Measurements from ENCODE around the gene CLK2.
A peak's percentile ranks its signal among the peaks of the same experiment; 100 is the strongest.

Gene CLK2

DNA sequence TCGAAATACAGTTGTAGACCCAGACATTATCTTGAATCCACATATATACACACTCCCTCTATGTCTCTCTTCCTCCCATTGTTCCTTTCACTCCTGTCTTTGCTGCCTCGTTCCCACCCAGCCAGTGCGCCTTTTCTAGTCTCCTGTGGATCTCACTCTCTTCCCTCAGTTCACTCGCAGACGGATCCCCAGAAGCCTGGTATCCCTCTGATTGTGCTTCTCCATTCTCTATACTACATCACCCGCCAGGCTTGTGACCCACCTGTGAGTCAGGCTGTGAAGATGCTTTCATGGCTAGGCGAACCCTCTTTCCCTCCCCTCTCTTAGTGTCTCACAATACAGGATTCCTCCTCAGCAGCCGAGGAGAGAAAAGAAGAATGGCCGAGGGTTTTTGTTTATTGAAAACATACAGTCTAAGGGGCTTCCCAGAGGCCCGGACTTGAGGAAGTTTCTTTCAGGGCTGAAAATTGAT is 5.4 kb upstream of the CLK2 start:
- H3K4me2 ChIP-seq (ENCODE audit: insufficient read depth, low read length, poor library complexity, severe bottlenecking), result no peak overlapping the region
- no peak for DNase-seq (ENCODE audit: low spot score)
- H3K4me1 ChIP-seq (ENCODE audit: control insufficient read depth in 2 of 2, insufficient read depth in 1 of 2, low read depth in 1 of 2, low read length in 2 of 2), result peaks cover 18% of the 10 kb centered on the region in 2 donors
- no peak overlapping the region for H2BK12ac ChIP-seq (ENCODE audit: low read length)
- H3K79me1 ChIP-seq (ENCODE audit: low read depth, low read length), result no peaks in the 10 kb centered on the region
- no peak overlapping the region for H2BK5ac ChIP-seq (ENCODE audit: low read length)
- no peaks in the 10 kb centered on the region for H3K27me3 ChIP-seq (ENCODE audit: control insufficient read depth in 3 of 3, insufficient read depth in 3 of 3, low read depth in 1 of 3, low read length in 3 of 3)
- H3K14ac ChIP-seq (ENCODE audit: low read length), result no peak overlapping the region
- no peak overlapping the region for H3K4ac ChIP-seq (ENCODE audit: low read length)
- H2BK15ac ChIP-seq (ENCODE audit: low read length), result no peak overlapping the region
- no peak overlapping the region for H2AFZ ChIP-seq (ENCODE audit: low read length)
- H3K36me3 ChIP-seq (replicated peaks in 1 of 2; ENCODE audit: control insufficient read depth in 2 of 2, insufficient read depth in 2 of 2, low read length in 2 of 2), result peaks cover 0 to 22% of the 10 kb centered on the region in 2 donors
- no CpG with 5 or more reads among the region's 10 CpGs for WGBS, 2 donors (ENCODE audit: extremely low coverage in 2 of 2, insufficient read length in 2 of 2, insufficient replicate concordance in 1 of 2)
- no peak overlapping the region for H2BK120ac ChIP-seq (ENCODE audit: low read depth, low read length)
- peak overlapping the region; percentile 52 to 92 for H3K4me3 ChIP-seq (ENCODE audit: low read length in 2 of 2)
- H3K9ac ChIP-seq (ENCODE audit: low read depth, low read length, poor library complexity), result no peak overlapping the region
- H3K18ac ChIP-seq (ENCODE audit: low read length), result no peak overlapping the region
- H3K23ac ChIP-seq (ENCODE audit: low read depth, low read length, poor library complexity), result no peak overlapping the region
- H2AK5ac ChIP-seq (ENCODE audit: low read depth, low read length), result no peak overlapping the region
- no peaks in the 10 kb centered on the region for H3K9me3 ChIP-seq (replicated peaks in 1 of 2; ENCODE audit: control insufficient read depth in 2 of 2, insufficient read depth in 1 of 2, low read depth in 1 of 2, low read length in 2 of 2)
- H4K8ac ChIP-seq (ENCODE audit: low read depth, low read length), result no peak overlapping the region
- H4K91ac ChIP-seq (ENCODE audit: low read depth, low read length, poor library complexity), result no peak overlapping the region
- peak overlapping the region; percentile 13 for H3K27ac ChIP-seq (replicated peaks; ENCODE audit: low read length)

- H3K4me2 ChIP-seq (ENCODE audit: insufficient read depth, low read length, poor library complexity, severe bottlenecking), result peak overlapping the region; percentile 99
- no CpG with 5 or more reads among the region's 29 CpGs for WGBS, 2 donors (ENCODE audit: extremely low coverage in 2 of 2, insufficient read length in 2 of 2, insufficient replicate concordance in 1 of 2)
- no peak overlapping the region for H4K8ac ChIP-seq (ENCODE audit: low read depth, low read length)
- peak overlapping the region; percentile 45 for H2BK5ac ChIP-seq (ENCODE audit: low read length)
- H3K27me3 ChIP-seq (ENCODE audit: control insufficient read depth in 3 of 3, insufficient read depth in 3 of 3, low read depth in 1 of 3, low read length in 3 of 3), result no peaks in the 10 kb centered on the region
- no peak overlapping the region for H2BK15ac ChIP-seq (ENCODE audit: low read length)
- H3K27ac ChIP-seq (replicated peaks; ENCODE audit: low read length), result no peak overlapping the region
- no peak overlapping the region for H3K14ac ChIP-seq (ENCODE audit: low read length)
- H2AK5ac ChIP-seq (ENCODE audit: low read depth, low read length), result no peak overlapping the region
- H2BK12ac ChIP-seq (ENCODE audit: low read length), result no peak overlapping the region
- DNase-seq (ENCODE audit: low spot score), result peak; percentile 82
- H3K79me1 ChIP-seq (ENCODE audit: low read depth, low read length), result no peaks in the 10 kb centered on the region
- peaks cover 0 to 17% of the 10 kb centered on the region in 2 donors for H3K36me3 ChIP-seq (replicated peaks in 1 of 2; ENCODE audit: control insufficient read depth in 2 of 2, insufficient read depth in 2 of 2, low read length in 2 of 2)
- peak overlapping the region; percentile 97 for H2AFZ ChIP-seq (ENCODE audit: low read length)
- H3K4me3 ChIP-seq (ENCODE audit: low read length in 2 of 2), result peak overlapping the region; percentile 86 to 92
- peaks cover 18 to 20% of the 10 kb centered on the region in 2 donors for H3K4me1 ChIP-seq (ENCODE audit: control insufficient read depth in 2 of 2, insufficient read depth in 1 of 2, low read depth in 1 of 2, low read length in 2 of 2)
- H3K9me3 ChIP-seq (replicated peaks in 1 of 2; ENCODE audit: control insufficient read depth in 2 of 2, insufficient read depth in 1 of 2, low read depth in 1 of 2, low read length in 2 of 2), result no peaks in the 10 kb centered on the region
- no peak overlapping the region for H3K4ac ChIP-seq (ENCODE audit: low read length)
- H3K23ac ChIP-seq (ENCODE audit: low read depth, low read length, poor library complexity), result peak overlapping the region; percentile 50
- no peak overlapping the region for H4K91ac ChIP-seq (ENCODE audit: low read depth, low read length, poor library complexity)
- H2BK120ac ChIP-seq (ENCODE audit: low read depth, low read length), result no peak overlapping the region
- peak overlapping the region; percentile 32 for H3K18ac ChIP-seq (ENCODE audit: low read length)
- H3K9ac ChIP-seq (ENCODE audit: low read depth, low read length, poor library complexity), result peak overlapping the region; percentile 38
Measured at GRCh38 chr1:155277902-155278688, 4.8 kb upstream of the CLK2 start.

- Histone ChIP-seq H3K23ac (ENCODE audit: low read depth, low read length, poor library complexity) (peak within 1 kb of the TSS; percentile 50), H4K91ac (ENCODE audit: low read depth, low read length, poor library complexity) (no peak within 1 kb of the TSS), H3K4me3 (ENCODE audit: low read length in 2 of 2) (peak within 1 kb of the TSS; percentile 86 to 92), H3K79me1 (ENCODE audit: low read depth, low read length) (peaks cover 3% of the 10 kb centered on the region), H3K4ac (ENCODE audit: low read length) (no peak within 1 kb of the TSS), H2BK5ac (ENCODE audit: low read length) (peak within 1 kb of the TSS; percentile 45), H2BK12ac (ENCODE audit: low read length) (no peak within 1 kb of the TSS), H3K27ac (replicated peaks; ENCODE audit: low read length) (no peak within 1 kb of the TSS), H3K27me3 (ENCODE audit: control insufficient read depth in 3 of 3, insufficient read depth in 3 of 3, low read depth in 1 of 3, low read length in 3 of 3) (no peaks in the 10 kb centered on the region), H3K9ac (ENCODE audit: low read depth, low read length, poor library complexity) (peak within 1 kb of the TSS; percentile 38), H3K9me3 (replicated peaks in 1 of 2; ENCODE audit: control insufficient read depth in 2 of 2, insufficient read depth in 1 of 2, low read depth in 1 of 2, low read length in 2 of 2) (no peaks in the 10 kb centered on the region), H3K4me1 (ENCODE audit: control insufficient read depth in 2 of 2, insufficient read depth in 1 of 2, low read depth in 1 of 2, low read length in 2 of 2) (peaks cover 22 to 23% of the 10 kb centered on the region in 2 donors), H3K14ac (ENCODE audit: low read length) (no peak within 1 kb of the TSS), H4K8ac (ENCODE audit: low read depth, low read length) (no peak within 1 kb of the TSS), H2BK15ac (ENCODE audit: low read length) (no peak within 1 kb of the TSS), H3K4me2 (ENCODE audit: insufficient read depth, low read length, poor library complexity, severe bottlenecking) (peak within 1 kb of the TSS; percentile 99), H2AFZ (ENCODE audit: low read length) (peak within 1 kb of the TSS; percentile 97), H3K18ac (ENCODE audit: low read length) (peak within 1 kb of the TSS; percentile 82), H3K36me3 (replicated peaks in 1 of 2; ENCODE audit: control insufficient read depth in 2 of 2, insufficient read depth in 2 of 2, low read length in 2 of 2) (peaks cover 2 to 14% of the 10 kb centered on the region in 2 donors), H2BK120ac (ENCODE audit: low read depth, low read length) (no peak within 1 kb of the TSS), H2AK5ac (ENCODE audit: low read depth, low read length) (no peak within 1 kb of the TSS)
- DNase-seq (ENCODE audit: low spot score), result peak; percentile 98
- no CpG with 5 or more reads among the region's 68 CpGs for WGBS, 2 donors (ENCODE audit: extremely low coverage in 2 of 2, insufficient read length in 2 of 2, insufficient replicate concordance in 1 of 2)
Measured at GRCh38 chr1:155277070-155277901, 4.0 kb upstream of the CLK2 start, which contains the start of gene HCN3. HCN3 (plus strand) TSS chr1:155277463; CDS start chr1:155277591, 128 bp downstream.

Measured in neuronal stem cell (in vitro differentiated cells).